ENCODE measurements around the gene SAMD7.
A peak's percentile ranks its signal among the peaks of the same experiment; 100 is the strongest.

SAMD7 gene, protein sequence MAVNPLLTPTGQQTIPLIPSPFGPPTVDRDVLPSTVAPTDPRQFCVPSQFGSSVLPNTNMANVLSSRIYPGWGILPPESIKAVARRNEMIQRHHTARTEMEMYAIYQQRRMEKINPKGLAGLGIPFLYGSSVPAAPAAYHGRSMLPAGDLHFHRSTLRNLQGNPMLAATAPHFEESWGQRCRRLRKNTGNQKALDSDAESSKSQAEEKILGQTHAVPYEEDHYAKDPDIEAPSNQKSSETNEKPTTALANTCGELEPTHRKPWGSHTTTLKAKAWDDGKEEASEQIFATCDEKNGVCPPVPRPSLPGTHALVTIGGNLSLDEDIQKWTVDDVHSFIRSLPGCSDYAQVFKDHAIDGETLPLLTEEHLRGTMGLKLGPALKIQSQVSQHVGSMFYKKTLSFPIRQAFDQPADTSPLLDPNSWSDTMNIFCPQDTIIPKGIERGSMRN

DNA sequence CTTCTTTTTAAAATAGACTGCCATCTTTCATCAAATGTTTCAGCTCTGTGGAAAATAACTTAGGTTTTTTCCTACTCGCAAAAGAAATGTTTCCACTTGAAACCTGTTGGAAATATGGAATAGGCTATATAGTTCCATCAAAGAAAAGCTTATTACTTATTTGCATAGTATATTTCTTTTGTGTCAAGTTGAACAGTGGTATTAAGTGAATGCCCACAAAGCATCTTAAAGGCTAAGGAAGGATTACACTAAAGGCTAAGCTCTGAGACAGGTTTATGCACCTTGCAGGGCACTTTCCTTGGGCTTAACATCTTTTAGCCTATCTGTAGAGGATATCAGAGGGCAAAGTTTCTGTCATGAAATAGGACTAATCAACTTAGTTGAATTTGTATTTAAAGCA lies at the start of gene SAMD7:
SAMD7 (plus strand) TSS at position 301 of the 400 bp plus-strand sequence. CDS start 7,927 bp downstream, outside the sequence.
- no peak for DNase-seq (ENCODE audit: low read depth in 2 of 2)

DNA sequence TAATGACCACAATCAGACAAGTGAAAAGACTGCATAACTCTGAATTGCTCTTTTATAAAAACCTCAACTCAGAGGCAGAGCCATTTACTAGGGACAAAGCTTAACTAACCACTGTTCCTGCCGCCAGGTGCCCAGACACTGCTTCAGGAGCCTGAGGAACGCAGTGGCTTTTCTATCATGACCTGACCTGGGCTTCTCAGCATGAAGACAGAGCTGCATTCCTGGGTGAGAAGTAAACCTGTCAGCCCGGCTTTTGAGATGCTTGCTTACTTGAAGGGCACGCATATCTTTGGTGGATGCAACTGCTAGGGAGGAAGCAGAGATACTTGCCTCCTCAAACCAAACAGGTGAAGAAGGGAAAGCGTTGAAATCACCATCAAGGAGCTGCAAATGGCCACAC lies 49.5 kb upstream of the SAMD7 start:
- DNase-seq (ENCODE audit: low read depth in 2 of 2) = no peak

DNA sequence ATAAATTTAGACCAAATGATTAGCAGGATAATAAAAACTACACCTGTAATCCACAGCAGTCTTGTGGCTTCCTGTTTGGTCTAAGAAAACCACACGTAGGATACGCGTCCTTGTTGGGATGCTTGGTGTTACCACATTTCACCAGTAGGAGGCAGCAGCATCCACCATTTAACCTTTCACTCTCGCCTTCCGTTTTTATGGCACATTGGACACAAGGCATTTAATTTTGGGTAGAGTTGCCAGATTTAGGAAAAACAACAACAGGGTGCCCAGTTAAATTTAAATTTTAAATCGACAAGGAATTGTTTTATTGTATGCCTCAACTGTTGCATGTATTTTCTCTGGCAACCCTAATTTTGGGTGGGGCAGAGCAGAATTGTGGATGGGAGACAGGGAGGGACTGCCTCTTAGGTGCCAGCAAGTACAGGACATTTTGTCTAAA lies 47.9 kb upstream of the SAMD7 start:
- DNase-seq (ENCODE audit: low read depth in 2 of 2) = peak; percentile 33 to 40

GRCh38 chr3:169864270-169864669 lies 47.1 kb upstream of the SAMD7 start:
- DNase-seq (ENCODE audit: low read depth in 2 of 2) = no peak

DNA sequence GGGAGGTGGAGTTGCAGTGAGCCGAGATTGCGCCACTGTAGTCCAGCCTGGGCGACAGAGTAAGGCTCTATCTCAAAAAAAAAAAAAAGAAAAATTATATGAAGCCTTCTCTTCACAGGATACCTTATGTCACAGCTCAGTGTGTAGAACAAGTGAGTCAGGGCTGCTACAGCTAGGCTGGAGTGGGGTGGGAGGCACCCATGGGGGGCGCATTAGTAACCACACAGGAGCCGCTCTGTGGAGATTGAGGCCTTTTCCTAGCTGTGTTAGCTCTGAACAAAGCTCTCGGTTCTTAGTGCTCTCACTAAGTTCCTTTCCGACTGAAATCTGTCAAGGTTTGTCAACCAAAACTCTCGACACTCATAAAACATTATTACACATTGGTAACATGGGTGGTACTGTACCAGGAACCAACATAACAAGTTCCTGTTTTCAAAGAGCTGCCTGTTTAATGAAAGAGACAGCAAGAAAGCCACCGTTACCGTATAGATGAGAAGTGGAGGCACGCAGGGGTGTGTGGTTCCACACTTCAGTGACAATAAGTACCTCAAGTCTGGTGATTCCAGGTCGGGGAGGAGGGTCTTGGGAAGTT lies 46.1 kb upstream of the SAMD7 start:
- DNase-seq (ENCODE audit: low read depth in 2 of 2) = peak in 1 of 2 donors; percentile 3

DNA sequence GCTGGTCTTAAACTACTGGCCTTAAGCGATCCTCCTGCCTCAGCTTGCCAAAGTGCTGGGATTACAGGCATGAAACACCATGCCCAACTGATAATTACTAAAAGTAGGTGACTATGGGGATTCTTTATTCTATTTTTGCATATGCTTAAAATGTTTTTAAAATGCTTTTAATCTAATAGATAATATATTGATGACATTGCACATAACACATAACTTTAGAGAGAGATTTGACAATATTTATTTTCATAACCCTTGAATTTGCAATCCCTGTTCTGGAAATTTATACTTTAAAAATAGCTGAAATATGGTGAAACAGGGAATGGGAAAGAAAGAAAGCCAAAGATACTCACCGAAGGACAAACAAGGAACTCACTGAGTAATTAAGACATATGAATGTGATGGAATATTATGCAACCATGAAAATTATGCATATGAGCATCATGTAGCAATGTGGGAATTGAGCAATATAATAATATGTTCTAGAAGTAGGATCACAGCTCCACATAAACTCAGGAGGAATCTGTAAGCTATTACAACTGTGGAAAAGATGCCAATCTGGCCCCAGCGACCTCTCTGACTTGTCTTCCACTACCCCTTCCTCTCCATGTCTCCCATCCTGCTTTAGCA lies 43.7 kb upstream of the SAMD7 start:
- no peak for DNase-seq (ENCODE audit: low read depth in 2 of 2)

GRCh38 chr3:169868369-169868768 lies 43.0 kb upstream of the SAMD7 start:
- DNase-seq (ENCODE audit: low read depth in 2 of 2) = no peak

- DNase-seq (ENCODE audit: low read depth in 2 of 2) = no peak
These were observed 41.7 kb upstream of the SAMD7 start, which contains the start of gene LRRC31 for GRCh38 chr3:169869484-169870220. LRRC31 (minus strand) TSS chr3:169869935; CDS start chr3:169869807, 128 bp downstream.

GRCh38 chr3:169871129-169871886 lies 40.1 kb upstream of the SAMD7 start:
- no peak for DNase-seq (ENCODE audit: low read depth in 2 of 2)

- no peak for DNase-seq (ENCODE audit: low read depth in 2 of 2)
These were observed 32.3 kb upstream of the SAMD7 start for GRCh38 chr3:169879013-169879557.

GRCh38 chr3:169879845-169880575 lies 31.4 kb upstream of the SAMD7 start:
- DNase-seq (ENCODE audit: low read depth in 2 of 2) = no peak

DNA sequence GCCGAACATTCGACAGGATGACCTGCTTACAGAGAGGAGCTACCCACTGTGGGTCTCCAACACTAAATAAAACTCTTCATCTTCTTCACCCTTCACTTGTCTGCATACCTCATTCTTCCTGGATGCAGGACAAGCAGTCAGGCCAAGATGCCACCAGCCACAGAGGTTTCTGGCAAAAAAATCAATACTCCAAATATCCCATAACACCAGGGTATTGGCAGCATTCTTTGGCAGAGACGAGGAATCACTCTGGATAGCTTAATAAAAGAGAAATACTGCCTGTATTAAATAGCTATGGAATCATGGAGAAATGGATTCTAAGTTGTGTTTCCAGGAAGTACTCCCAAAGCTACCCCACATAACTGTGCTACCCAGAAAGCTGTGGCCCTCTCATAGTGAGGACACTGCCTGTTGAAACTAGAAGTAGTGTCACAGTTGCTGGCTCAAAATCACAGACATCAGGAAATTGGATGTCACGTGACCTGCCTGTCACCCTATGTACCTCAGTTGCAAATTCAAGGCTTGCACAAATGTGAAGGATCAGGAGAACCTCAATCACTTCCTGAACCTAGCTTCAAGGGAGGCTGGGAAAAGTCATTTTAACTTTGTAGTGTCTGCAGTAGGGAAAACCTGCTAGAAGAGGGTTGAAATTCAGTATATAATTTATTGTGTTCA lies 30.7 kb upstream of the SAMD7 start:
- no peak for DNase-seq (ENCODE audit: low read depth in 2 of 2)

GRCh38 chr3:169886671-169887070 lies 24.7 kb upstream of the SAMD7 start:
- no peak for DNase-seq (ENCODE audit: low read depth in 2 of 2)

- no peak for DNase-seq (ENCODE audit: low read depth in 2 of 2)
These were observed 19.5 kb upstream of the SAMD7 start for GRCh38 chr3:169891886-169892285.

DNA sequence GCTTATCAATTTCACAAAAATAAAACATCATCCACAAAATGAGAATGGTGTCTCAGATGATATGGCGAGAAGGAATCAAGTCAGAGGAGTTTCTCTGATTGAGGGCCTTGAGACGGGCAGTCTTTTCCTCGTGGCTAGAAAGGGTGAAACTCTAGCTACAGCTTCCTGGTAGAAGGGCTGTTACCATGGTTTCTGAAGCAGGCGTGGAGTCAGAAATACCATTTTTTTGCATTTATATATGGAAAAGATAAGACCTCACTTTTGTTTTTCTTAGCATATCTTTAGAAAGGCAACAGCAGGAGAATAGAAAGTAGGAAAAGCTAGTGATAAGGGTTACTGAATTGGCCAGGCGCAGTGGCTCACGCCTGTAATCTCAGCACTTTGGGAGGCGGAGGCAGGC lies 17.3 kb upstream of the SAMD7 start:
- DNase-seq (ENCODE audit: low read depth in 2 of 2) = no peak

- DNase-seq (ENCODE audit: low read depth in 2 of 2) = no peak
These were observed 16.3 kb upstream of the SAMD7 start for GRCh38 chr3:169895072-169895471.

- DNase-seq (ENCODE audit: low read depth in 2 of 2) = no peak
These were observed 14.1 kb upstream of the SAMD7 start for GRCh38 chr3:169897284-169897683.

GRCh38 chr3:169901453-169901852 lies 9.9 kb upstream of the SAMD7 start:
- DNase-seq (ENCODE audit: low read depth in 2 of 2) = no peak

DNA sequence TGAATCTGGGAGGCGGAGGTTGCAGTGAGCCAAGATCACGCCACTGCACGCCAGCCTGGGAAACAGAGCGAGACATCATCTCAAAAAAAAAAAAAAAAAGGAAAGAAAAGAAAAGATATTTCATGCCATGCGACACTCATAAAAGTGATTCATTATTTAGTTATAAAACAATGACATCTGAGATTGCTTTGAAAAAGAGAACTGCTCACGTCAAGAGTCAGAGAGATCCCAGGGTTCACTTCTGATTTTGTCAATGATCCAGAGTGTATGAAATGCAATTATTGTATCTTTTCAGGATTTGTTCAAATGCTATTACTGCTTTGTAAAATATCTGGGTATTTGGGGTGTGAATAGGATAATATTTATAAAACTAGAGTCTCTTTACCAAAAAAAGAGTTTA lies 6.0 kb upstream of the SAMD7 start:
- no peak for DNase-seq (ENCODE audit: low read depth in 2 of 2)

- no peak for DNase-seq (ENCODE audit: low read depth in 2 of 2)
These were observed 3.9 kb upstream of the SAMD7 start for GRCh38 chr3:169907476-169907875.

Measured in stimulated activated CD8-positive, alpha-beta memory T cell treated with anti-CD3 and anti-CD28 coated beads, Interleukin-2, amount 100 ng/mL, for 48 hours (primary cell).